Caco-2 (cell line): ENCODE results near the gene PPP1R12A. TPM values are rescaled to one million over a fixed set of nuclear protein-coding genes. Genes with fewer than 3 reads are reported as not detected.

Experiments used
- BruUV-seq: library from RNA; stranded (reverse); fragments of 400-500 nt; replicated peaks from 2 replicates; lab custom pipeline; 2021; lab: Mats Ljungman, UMichigan
- CTCF ChIA-PET: fragments of 300-600 bp; sonication (Branson Sonifier 250); formaldehyde crosslinking; loops from one replicate; lab custom pipeline; 2022; ENCODE audit warnings: antibody characterized with exemption; lab: Charles Lee
- POLR2A ChIA-PET: fragments of 300-600 bp; sonication (Branson Sonifier 250); formaldehyde crosslinking; loops from one replicate; lab custom pipeline; 2022; ENCODE audit warnings: antibody characterized with exemption; lab: Charles Lee
- DNase-seq, 2 experiments: peaks; one replicate each; pipeline versions ENCODE4 v3.0.0 to v3.0.0-alpha.2; 2020 to 2022
- H3K27me3 ChIP-seq: replicated peaks from 2 replicates; pipeline ENCODE4 v1.6.0; 2011; ENCODE audit warnings: low read length; ENCODE audit not compliant: control insufficient read depth, insufficient read depth
- H3K36me3 ChIP-seq: 2 replicates; pipeline ENCODE4 v1.5.1; 2011; ENCODE audit warnings: low read length; ENCODE audit not compliant: control insufficient read depth, insufficient read depth
- H3K4me1 ChIP-seq: fragments of 250-450 bp; sonication (Bioruptor Pico); 2 replicates; pipeline ENCODE4 v1.5.1; 2020; ENCODE audit warnings: mild to moderate bottlenecking
- H3K4me3 ChIP-seq: 2 replicates; pipeline ENCODE4 v1.5.1; 2011; ENCODE audit warnings: low read depth, mild to moderate bottlenecking, control low read depth, low read length
- H3K9me3 ChIP-seq: fragments of 250-450 bp; sonication (Bioruptor Pico); 2 replicates; pipeline ENCODE4 v1.5.1; 2020; ENCODE audit warnings: mild to moderate bottlenecking, moderate library complexity
- H3K27ac Mint-ChIP-seq: one replicate; pipeline ENCODE4 v1.8.0; 2022; ENCODE audit warnings: mixed read lengths; ENCODE audit not compliant: unreplicated experiment
- H3K27me3 Mint-ChIP-seq: one replicate; pipeline ENCODE4 v1.8.0; 2022; ENCODE audit warnings: mixed read lengths; ENCODE audit not compliant: insufficient read depth, unreplicated experiment
- H3K36me3 Mint-ChIP-seq: one replicate; pipeline ENCODE4 v1.8.0; 2022; ENCODE audit warnings: mild to moderate bottlenecking, mixed read lengths; ENCODE audit not compliant: insufficient read depth, unreplicated experiment
- H3K4me1 Mint-ChIP-seq: one replicate; pipeline ENCODE4 v1.8.0; 2022; ENCODE audit warnings: low read depth, mixed read lengths; ENCODE audit not compliant: unreplicated experiment
- H3K4me3 Mint-ChIP-seq: one replicate; pipeline ENCODE4 v1.8.0; 2022; ENCODE audit warnings: mild to moderate bottlenecking, moderate library complexity, mixed read lengths; ENCODE audit not compliant: unreplicated experiment
- H3K9me3 Mint-ChIP-seq: one replicate; pipeline ENCODE4 v1.8.0; 2022; ENCODE audit warnings: mixed read lengths; ENCODE audit not compliant: unreplicated experiment
- intact Hi-C: fragments of 100-400 bp; cut with micrococcal nuclease; formaldehyde crosslinking; loops from one replicate; pipeline ENCODE4 v1.10.0; 2022; ENCODE audit not compliant: unreplicated experiment
- total RNA-seq: library from RNA; stranded (reverse); gene quantifications from 2 replicates; pipeline ENCODE4 v1.2.3, GENCODE V29; 2022
- TF ChIP-seq, protein P1 (sequence below), 2 experiments: fragments of 200-600 bp in 1 of 2; IDR thresholded peaks; 1 replicate in 1 of 2; 2 replicates in 1 of 2; pipeline versions ENCODE4 v1.5.1 to v1.8.0; 2011 to 2022; ENCODE audit warnings: antibody characterized with exemption in 1 of 2, control low read depth in 1 of 2, inconsistent platforms in 1 of 2, low read depth in 1 of 2, low read length in 1 of 2, mild to moderate bottlenecking in 1 of 2, moderate library complexity in 1 of 2; ENCODE audit not compliant: insufficient read depth in 1 of 2, severe bottlenecking in 1 of 2, unreplicated experiment in 1 of 2

Gene PPP1R12A
- total RNA-seq, 1 experiment from 2014 or later = 62.5 TPM

DNA sequence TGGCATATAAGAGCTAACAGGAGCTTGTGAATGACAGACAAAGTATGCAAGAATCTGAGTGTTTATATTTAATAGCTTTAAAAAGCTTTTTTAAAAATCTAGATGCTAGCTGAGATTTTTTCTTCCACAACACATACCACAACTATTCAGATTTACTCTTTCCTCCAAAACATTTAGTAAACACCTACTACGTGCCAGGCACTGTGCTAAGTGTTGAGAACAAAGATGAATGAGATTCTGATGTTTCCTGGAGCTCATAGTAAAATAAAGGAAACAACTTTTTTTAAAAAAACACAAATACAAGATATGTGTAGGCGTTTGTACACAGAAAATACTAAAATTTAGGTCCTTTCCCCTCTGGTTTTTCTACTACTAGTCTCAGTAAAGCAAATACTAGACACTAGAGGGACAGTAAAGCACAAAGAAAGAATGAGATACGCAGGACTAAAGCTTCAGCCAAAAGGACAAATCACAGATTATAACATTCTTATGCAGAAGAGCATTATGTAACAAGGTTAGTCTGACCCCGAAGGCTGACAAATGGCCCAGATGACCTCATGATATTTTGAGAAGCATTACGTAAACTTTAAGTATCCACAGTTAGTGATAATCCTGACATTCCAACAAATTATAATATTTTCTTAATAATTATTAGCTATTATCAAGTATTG is 165.6 kb downstream of the PPP1R12A start:
- Mint-ChIP-seq H3K36me3 (no peaks in the 10 kb centered on the region), H3K4me1 (peaks cover 9% of the 10 kb centered on the region), H3K4me3 (no peak overlapping the region), H3K27ac (no peak overlapping the region), H3K9me3 (no peaks in the 10 kb centered on the region), H3K27me3 (no peaks in the 10 kb centered on the region)
- CTCF ChIA-PET = no interaction called here
- TF ChIP-seq, protein P1, sequence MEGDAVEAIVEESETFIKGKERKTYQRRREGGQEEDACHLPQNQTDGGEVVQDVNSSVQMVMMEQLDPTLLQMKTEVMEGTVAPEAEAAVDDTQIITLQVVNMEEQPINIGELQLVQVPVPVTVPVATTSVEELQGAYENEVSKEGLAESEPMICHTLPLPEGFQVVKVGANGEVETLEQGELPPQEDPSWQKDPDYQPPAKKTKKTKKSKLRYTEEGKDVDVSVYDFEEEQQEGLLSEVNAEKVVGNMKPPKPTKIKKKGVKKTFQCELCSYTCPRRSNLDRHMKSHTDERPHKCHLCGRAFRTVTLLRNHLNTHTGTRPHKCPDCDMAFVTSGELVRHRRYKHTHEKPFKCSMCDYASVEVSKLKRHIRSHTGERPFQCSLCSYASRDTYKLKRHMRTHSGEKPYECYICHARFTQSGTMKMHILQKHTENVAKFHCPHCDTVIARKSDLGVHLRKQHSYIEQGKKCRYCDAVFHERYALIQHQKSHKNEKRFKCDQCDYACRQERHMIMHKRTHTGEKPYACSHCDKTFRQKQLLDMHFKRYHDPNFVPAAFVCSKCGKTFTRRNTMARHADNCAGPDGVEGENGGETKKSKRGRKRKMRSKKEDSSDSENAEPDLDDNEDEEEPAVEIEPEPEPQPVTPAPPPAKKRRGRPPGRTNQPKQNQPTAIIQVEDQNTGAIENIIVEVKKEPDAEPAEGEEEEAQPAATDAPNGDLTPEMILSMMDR (IDR thresholded peaks at IDR 0.05; ENCODE audit: insufficient read depth in 1 of 2, low read depth in 1 of 2, low read length in 1 of 2, severe bottlenecking in 1 of 2, unreplicated experiment in 1 of 2) = no peak
- DNase-seq = no peak
- H3K27me3 ChIP-seq = no peaks in the 10 kb centered on the region
- no peaks in the 10 kb centered on the region; the same call in 1 of the 2 replicates for H3K36me3 ChIP-seq
- POLR2A ChIA-PET = no interaction called here
- intact Hi-C loops = no loop called here
- BruUV-seq = no TSS peak
- no peaks in the 10 kb centered on the region for H3K9me3 ChIP-seq
- H3K4me1 ChIP-seq = peaks cover 7% of the 10 kb centered on the region
- no peak overlapping the region for H3K4me3 ChIP-seq

DNA sequence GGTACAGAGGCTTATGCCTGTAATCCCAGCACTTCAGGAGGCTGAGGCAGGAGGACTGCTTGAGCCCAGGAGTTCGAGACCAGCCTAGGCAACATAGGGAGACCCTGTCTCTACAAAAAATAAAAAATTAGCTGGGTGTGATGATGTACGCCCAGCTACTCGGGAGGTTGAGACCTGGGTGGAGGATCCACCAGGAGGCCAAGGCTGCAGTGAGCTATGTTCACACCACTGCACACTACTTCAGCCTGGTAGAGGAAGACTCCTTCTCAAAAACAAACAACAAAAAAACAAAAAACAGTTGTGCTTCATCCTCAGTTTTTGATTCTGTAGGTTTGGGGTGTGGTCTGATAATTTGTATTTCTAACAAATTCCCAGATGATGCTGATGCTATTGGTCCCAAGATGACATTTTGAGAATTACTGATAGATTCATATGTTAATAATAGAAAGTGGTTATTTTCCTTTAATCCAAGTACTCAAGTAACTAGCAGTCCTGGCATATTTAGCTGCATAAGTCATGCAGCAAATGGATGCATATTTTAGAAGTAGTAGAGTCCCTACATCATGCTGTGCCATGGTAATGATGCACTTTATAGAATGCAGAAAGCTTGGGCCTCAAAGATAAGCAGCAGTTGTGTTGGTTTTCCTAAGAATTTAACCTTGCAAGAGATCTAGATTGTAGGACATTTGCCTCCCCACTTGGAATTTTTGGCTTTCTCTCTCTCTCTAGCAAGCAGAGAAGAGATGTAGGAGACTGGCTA is 168.0 kb downstream of the PPP1R12A start:
- CTCF ChIA-PET = interaction anchor here (0.6 kb wide), 1 partner anchor 14 kb away, joined by 5 read pairs; no protein-coding TSS in a partner anchor
- POLR2A ChIA-PET = no interaction called here
- no peaks in the 10 kb centered on the region for H3K36me3 Mint-ChIP-seq
- no peak overlapping the region for H3K4me3 ChIP-seq
- no peak overlapping the region for H3K27ac Mint-ChIP-seq
- H3K4me1 Mint-ChIP-seq = peaks cover 9% of the 10 kb centered on the region
- no TSS peak for BruUV-seq
- no peak overlapping the region for H3K4me3 Mint-ChIP-seq
- no peak for DNase-seq
- H3K4me1 ChIP-seq = peaks cover 6% of the 10 kb centered on the region
- H3K36me3 ChIP-seq = no peaks in the 10 kb centered on the region; the same call in 1 of the 2 replicates
- no peaks in the 10 kb centered on the region for H3K9me3 ChIP-seq
- no peaks in the 10 kb centered on the region for H3K9me3 Mint-ChIP-seq
- TF ChIP-seq, protein P1 (IDR thresholded peaks at IDR 0.05; ENCODE audit: insufficient read depth in 1 of 2, low read depth in 1 of 2, low read length in 1 of 2, severe bottlenecking in 1 of 2, unreplicated experiment in 1 of 2) = no peak
- intact Hi-C loops = no loop called here
- no peaks in the 10 kb centered on the region for H3K27me3 Mint-ChIP-seq
- no peaks in the 10 kb centered on the region for H3K27me3 ChIP-seq

DNA sequence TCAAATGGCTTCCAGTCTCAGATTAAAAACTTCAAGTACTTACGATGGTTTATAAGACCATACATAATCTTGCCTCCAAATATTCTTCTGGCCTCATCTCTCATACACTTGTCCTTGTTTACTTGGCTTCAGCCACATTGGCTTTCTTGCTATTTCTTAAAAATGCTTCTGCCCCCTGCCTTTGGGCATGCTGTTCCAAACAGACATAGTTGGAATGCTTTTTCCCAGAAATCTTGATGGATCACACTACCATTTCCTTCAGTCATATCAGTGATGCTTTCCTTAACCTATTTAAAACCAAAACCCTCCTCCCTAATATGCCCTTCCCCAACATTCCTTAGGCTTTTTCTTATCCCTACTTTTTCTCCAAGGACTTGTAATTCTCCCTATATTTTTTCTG is 169.7 kb downstream of the PPP1R12A start:
- POLR2A ChIA-PET = no interaction called here
- no peak overlapping the region for H3K27ac Mint-ChIP-seq
- H3K9me3 ChIP-seq = no peaks in the 10 kb centered on the region
- no peaks in the 10 kb centered on the region for H3K9me3 Mint-ChIP-seq
- H3K4me3 ChIP-seq = no peak overlapping the region
- intact Hi-C loops = no loop called here
- peaks cover 9% of the 10 kb centered on the region for H3K4me1 Mint-ChIP-seq
- BruUV-seq = no TSS peak
- H3K36me3 ChIP-seq = no peaks in the 10 kb centered on the region
- H3K27me3 ChIP-seq = no peaks in the 10 kb centered on the region
- H3K27me3 Mint-ChIP-seq = no peaks in the 10 kb centered on the region
- no peak overlapping the region for H3K4me3 Mint-ChIP-seq
- H3K36me3 Mint-ChIP-seq = no peaks in the 10 kb centered on the region
- H3K4me1 ChIP-seq = no peaks in the 10 kb centered on the region
- CTCF ChIA-PET = no interaction called here
- no peak for DNase-seq
- TF ChIP-seq, protein P1 (IDR thresholded peaks at IDR 0.05; ENCODE audit: insufficient read depth in 1 of 2, low read depth in 1 of 2, low read length in 1 of 2, severe bottlenecking in 1 of 2, unreplicated experiment in 1 of 2) = no peak
